CD4-positive, alpha-beta T cell (primary cell): ENCODE measurements around the gene KLHL18. TPM values are rescaled to one million over a fixed set of nuclear protein-coding genes. Genes with fewer than 3 reads are reported as not detected.
A peak's percentile ranks its signal among the peaks of the same experiment; 100 is the strongest.

Experiments
- ATAC-seq: fragments of 200-7000 bp; cut with Tn5 transposase; one replicate; pipeline ENCODE4 v1.10.0; 2022; ENCODE audit warnings: mild to moderate bottlenecking; ENCODE audit not compliant: poor library complexity
- CTCF ChIA-PET: fragments of 350-600 bp; sonication (Branson Sonifier 250); formaldehyde crosslinking; loops from one replicate; lab custom pipeline; 2021; ENCODE audit warnings: antibody characterized with exemption, inconsistent platforms; lab: Charles Lee
- POLR2A ChIA-PET: fragments of 350-600 bp; sonication (Branson Sonifier 250); formaldehyde crosslinking; loops from one replicate; lab custom pipeline; 2021; ENCODE audit warnings: antibody characterized with exemption, inconsistent platforms; lab: Charles Lee
- DNase-seq, 14 experiments: peaks; one replicate each; pipeline ENCODE4 v3.0.0-alpha.2; 2013 to 2020; ENCODE audit warnings: mixed read lengths in 2 of 14
- H3K27ac ChIP-seq, 2 donors: one replicate each; pipeline versions ENCODE4 v1.5.1 to v1.7.0; 2013; ENCODE audit warnings: low read length in 2 of 2, low read depth in 1 of 2, mild to moderate bottlenecking in 1 of 2
- H3K27me3 ChIP-seq, 2 experiments: 1 replicate in 1 of 2; 2 replicates in 1 of 2; pipeline versions ENCODE4 v1.6.1 to v1.7.0; 2013; ENCODE audit warnings: low read length in 2 of 2, control low read depth in 1 of 2, mild to moderate bottlenecking in 1 of 2, moderate library complexity in 1 of 2; ENCODE audit not compliant: insufficient read depth in 2 of 2, control insufficient read depth in 1 of 2
- H3K36me3 ChIP-seq: one replicate; pipeline ENCODE4 v1.6.1; 2013; ENCODE audit warnings: low read length, control low read depth; ENCODE audit not compliant: insufficient read depth
- H3K4me1 ChIP-seq: one replicate; pipeline ENCODE4 v1.6.1; 2013; ENCODE audit warnings: low read length, control low read depth; ENCODE audit not compliant: insufficient read depth
- H3K4me3 ChIP-seq: one replicate; pipeline ENCODE4 v1.5.1; 2013; ENCODE audit warnings: mild to moderate bottlenecking, low read length, moderate library complexity
- H3K9me3 ChIP-seq, 2 experiments: 1 replicate in 1 of 2; 2 replicates in 1 of 2; pipeline versions ENCODE4 v1.6.1 to v1.7.0; 2013; ENCODE audit warnings: low read length in 2 of 2, mild to moderate bottlenecking in 2 of 2, control low read depth in 1 of 2, moderate library complexity in 1 of 2; ENCODE audit not compliant: control insufficient read depth in 1 of 2, insufficient read depth in 1 of 2
- H3K27ac Mint-ChIP-seq: one replicate; pipeline ENCODE4 v1.8.0; 2020; ENCODE audit warnings: mixed read lengths
- H3K27me3 Mint-ChIP-seq: one replicate; pipeline ENCODE4 v1.8.0; 2021; ENCODE audit warnings: mixed read lengths
- H3K36me3 Mint-ChIP-seq: one replicate; pipeline ENCODE4 v1.8.0; 2021; ENCODE audit warnings: low read depth, mixed read lengths
- H3K4me1 Mint-ChIP-seq: one replicate; pipeline ENCODE4 v1.8.0; 2021; ENCODE audit warnings: low read depth, mixed read lengths
- H3K4me3 Mint-ChIP-seq: one replicate; pipeline ENCODE4 v1.8.0; 2020; ENCODE audit warnings: mild to moderate bottlenecking, mixed read lengths
- H3K9me3 Mint-ChIP-seq: one replicate; pipeline ENCODE4 v1.8.0; 2020; ENCODE audit warnings: mixed read lengths
- intact Hi-C, 2 experiments: fragments of 100-400 bp; cut with DNase I in 1 of 2; cut with micrococcal nuclease in 1 of 2; formaldehyde crosslinking; loops; one replicate each; pipeline versions ENCODE4 v1.15.1 to v1.9.0; 2023 to 2025; cut with DNase I, micrococcal nuclease
- total RNA-seq, 174 experiments: library from RNA in 2 of 174; stranded (reverse) in 2 of 174; gene quantifications; one replicate each; pipeline ENCODE4 v1.2.3 and lab custom pipeline; 2021 to 2026
- TF ChIP-seq, protein P1 (sequence below): fragments of 200-600 bp; IDR thresholded peaks from one replicate; pipeline ENCODE4 v1.8.0; 2022; ENCODE audit warnings: antibody characterized with exemption, mild to moderate bottlenecking

The KLHL18 gene
- total RNA-seq, 2 experiments from 2014 or later: 43.3 to 43.7 TPM

DNA sequence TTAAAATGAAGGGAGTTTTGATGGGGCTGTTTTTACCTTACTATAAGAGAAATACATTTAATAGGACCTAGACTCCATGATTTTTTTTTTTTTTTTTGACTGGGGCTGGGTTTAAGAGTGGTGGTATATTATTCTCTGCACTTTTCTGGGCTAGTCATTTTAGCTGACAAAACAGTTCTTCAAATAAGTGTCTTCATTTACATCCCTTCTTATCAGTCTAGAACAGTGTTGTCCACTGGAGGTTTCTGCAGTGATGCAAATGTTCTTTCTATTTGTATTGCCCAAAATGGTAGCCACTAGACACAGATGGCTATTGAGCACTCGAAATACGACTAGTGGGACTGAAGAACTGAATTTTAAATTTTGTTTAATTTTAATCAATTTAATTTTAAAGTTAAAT, 37.2 kb downstream of the KLHL18 start:
- no peaks in the 10 kb centered on the region for H3K9me3 Mint-ChIP-seq
- Histone ChIP-seq H3K36me3 (peaks cover 46% of the 10 kb centered on the region), H3K4me1 (no peaks in the 10 kb centered on the region), H3K27me3 (no peaks in the 10 kb centered on the region), H3K4me3 (no peak overlapping the region), H3K27ac (no peak overlapping the region), H3K9me3 (no peaks in the 10 kb centered on the region)
- ATAC-seq (no peak), DNase-seq (no peak)
- ChIA-PET POLR2A (no interaction called here), CTCF (interaction anchor here (0.9 to 1.4 kb wide), 2 partner anchors 8 to 156 kb away, joined by 3 to 4 read pairs; partner anchors contain the start of gene SETD2)
- TF ChIP-seq, protein P1, sequence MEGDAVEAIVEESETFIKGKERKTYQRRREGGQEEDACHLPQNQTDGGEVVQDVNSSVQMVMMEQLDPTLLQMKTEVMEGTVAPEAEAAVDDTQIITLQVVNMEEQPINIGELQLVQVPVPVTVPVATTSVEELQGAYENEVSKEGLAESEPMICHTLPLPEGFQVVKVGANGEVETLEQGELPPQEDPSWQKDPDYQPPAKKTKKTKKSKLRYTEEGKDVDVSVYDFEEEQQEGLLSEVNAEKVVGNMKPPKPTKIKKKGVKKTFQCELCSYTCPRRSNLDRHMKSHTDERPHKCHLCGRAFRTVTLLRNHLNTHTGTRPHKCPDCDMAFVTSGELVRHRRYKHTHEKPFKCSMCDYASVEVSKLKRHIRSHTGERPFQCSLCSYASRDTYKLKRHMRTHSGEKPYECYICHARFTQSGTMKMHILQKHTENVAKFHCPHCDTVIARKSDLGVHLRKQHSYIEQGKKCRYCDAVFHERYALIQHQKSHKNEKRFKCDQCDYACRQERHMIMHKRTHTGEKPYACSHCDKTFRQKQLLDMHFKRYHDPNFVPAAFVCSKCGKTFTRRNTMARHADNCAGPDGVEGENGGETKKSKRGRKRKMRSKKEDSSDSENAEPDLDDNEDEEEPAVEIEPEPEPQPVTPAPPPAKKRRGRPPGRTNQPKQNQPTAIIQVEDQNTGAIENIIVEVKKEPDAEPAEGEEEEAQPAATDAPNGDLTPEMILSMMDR: no peak
- H3K4me3 Mint-ChIP-seq: no peak overlapping the region
- H3K27ac Mint-ChIP-seq: no peak overlapping the region
- intact Hi-C loops: loop anchor here (5.0 to 10.0 kb wide), 5 partner anchors 155 to 615 kb away; partner anchors contain the start of genes SETD2 (in 1 of the 2) and TMIE (in 1 of the 2)
- H3K4me1 Mint-ChIP-seq: peaks cover 4% of the 10 kb centered on the region
- peaks cover 54% of the 10 kb centered on the region for H3K36me3 Mint-ChIP-seq
- no peaks in the 10 kb centered on the region for H3K27me3 Mint-ChIP-seq

DNA sequence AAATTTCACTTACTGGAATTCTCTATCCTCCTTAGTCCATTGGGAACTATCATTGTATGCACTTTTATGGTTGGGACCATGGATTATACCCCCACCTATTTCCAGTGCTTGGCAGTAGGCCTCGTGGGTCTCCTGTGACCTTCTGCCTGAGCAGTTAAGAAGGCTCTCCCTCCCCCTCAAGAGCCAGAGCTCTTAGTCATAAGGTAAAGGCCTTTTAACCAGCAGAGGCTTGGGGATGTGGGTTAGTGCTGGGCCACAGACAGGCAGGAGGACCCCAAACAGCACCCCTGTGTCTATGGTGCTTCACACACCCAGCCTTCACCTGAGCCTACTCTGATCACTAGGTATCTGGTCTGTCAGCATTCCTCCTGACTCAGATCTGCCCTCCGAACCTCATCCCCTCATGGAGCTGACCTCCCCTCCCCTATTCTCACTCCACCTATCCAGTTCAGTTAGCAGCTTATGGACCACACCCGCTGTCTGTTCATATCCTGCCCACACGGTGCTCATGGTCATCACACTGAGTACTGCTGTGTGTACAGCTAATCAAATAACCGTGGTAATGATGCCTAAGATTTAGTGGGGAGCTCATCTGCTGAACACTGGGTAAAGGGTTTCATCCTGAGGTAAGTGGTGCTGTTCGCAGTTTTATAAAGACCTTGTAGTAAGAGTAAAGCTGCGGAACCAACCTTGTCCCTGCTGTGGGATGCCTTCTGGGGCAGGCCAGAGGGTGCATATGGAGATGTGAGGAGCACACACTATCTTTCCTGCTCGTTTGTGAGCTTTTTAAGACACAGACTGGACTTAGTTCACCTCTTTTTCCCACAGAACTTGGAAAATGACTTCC, 40.9 kb downstream of the KLHL18 start:
- H3K27ac ChIP-seq: no peak overlapping the region
- Mint-ChIP-seq H3K27ac (peak overlapping the region; percentile 7), H3K4me3 (no peak overlapping the region), H3K4me1 (peaks cover 4% of the 10 kb centered on the region), H3K36me3 (peaks cover 64% of the 10 kb centered on the region), H3K9me3 (no peaks in the 10 kb centered on the region), H3K27me3 (no peaks in the 10 kb centered on the region)
- no peak for DNase-seq
- TF ChIP-seq, protein P1: no peak
- H3K36me3 ChIP-seq: peaks cover 66% of the 10 kb centered on the region
- no peaks in the 10 kb centered on the region for H3K4me1 ChIP-seq
- POLR2A ChIA-PET: no interaction called here
- intact Hi-C loops: loop anchor here (1.0 to 10.0 kb wide), 8 partner anchors 159 to 619 kb away; partner anchors contain the start of genes SETD2 (in 2 of the 2) and TMIE (in 1 of the 2)
- H3K4me3 ChIP-seq: no peak overlapping the region
- H3K9me3 ChIP-seq: no peaks in the 10 kb centered on the region
- no peak for ATAC-seq
- CTCF ChIA-PET: interaction anchor here (0.6 to 1.8 kb wide), 10 partner anchors 9 to 253 kb away, joined by 3 to 8 read pairs (median 3); no protein-coding TSS in a partner anchor
- H3K27me3 ChIP-seq: no peaks in the 10 kb centered on the region

- peaks cover 68% of the 10 kb centered on the region for H3K36me3 ChIP-seq
- peaks cover 64% of the 10 kb centered on the region for H3K36me3 Mint-ChIP-seq
- no peaks in the 10 kb centered on the region for H3K27me3 Mint-ChIP-seq
- no peak overlapping the region for H3K27ac Mint-ChIP-seq
- intact Hi-C loops: loop anchor here (1.0 to 10.0 kb wide), 8 partner anchors 160 to 620 kb away; partner anchors contain the start of genes SETD2 (in 2 of the 2) and TMIE (in 1 of the 2)
- H3K4me3 Mint-ChIP-seq: no peak overlapping the region
- no peak overlapping the region for H3K27ac ChIP-seq
- CTCF ChIA-PET: interaction anchor here (0.6 to 1.8 kb wide), 11 partner anchors 10 to 666 kb away, joined by 3 to 8 read pairs (median 3); no protein-coding TSS in a partner anchor
- H3K9me3 ChIP-seq: no peaks in the 10 kb centered on the region
- H3K27me3 ChIP-seq: no peaks in the 10 kb centered on the region
- POLR2A ChIA-PET: no interaction called here
- H3K4me1 ChIP-seq: no peaks in the 10 kb centered on the region
- ATAC-seq: peak; percentile 82
- H3K4me3 ChIP-seq: no peak overlapping the region
- H3K9me3 Mint-ChIP-seq: no peaks in the 10 kb centered on the region
- peaks cover 4% of the 10 kb centered on the region for H3K4me1 Mint-ChIP-seq
- TF ChIP-seq, protein P1: peak; percentile 81
- peak in 13 of 14 experiments; percentile 19 to 75 (median 32) for DNase-seq
These were observed 41.6 kb downstream of the KLHL18 start for GRCh38 chr3:47324278-47324865.
